Caco-2 (cell line): ENCODE results near the gene TET2. TPM values are rescaled to one million over a fixed set of nuclear protein-coding genes. Genes with fewer than 3 reads are reported as not detected.

Experiments used
- BruUV-seq: library from RNA; stranded (reverse); fragments of 400-500 nt; replicated peaks from 2 replicates; lab custom pipeline; 2021; lab: Mats Ljungman, UMichigan
- CTCF ChIA-PET: fragments of 300-600 bp; sonication (Branson Sonifier 250); formaldehyde crosslinking; loops from one replicate; lab custom pipeline; 2022; ENCODE audit warnings: antibody characterized with exemption; lab: Charles Lee
- POLR2A ChIA-PET: fragments of 300-600 bp; sonication (Branson Sonifier 250); formaldehyde crosslinking; loops from one replicate; lab custom pipeline; 2022; ENCODE audit warnings: antibody characterized with exemption; lab: Charles Lee
- DNase-seq, 2 experiments: peaks; one replicate each; pipeline versions ENCODE4 v3.0.0 to v3.0.0-alpha.2; 2020 to 2022
- H3K27me3 ChIP-seq: replicated peaks from 2 replicates; pipeline ENCODE4 v1.6.0; 2011; ENCODE audit warnings: low read length; ENCODE audit not compliant: control insufficient read depth, insufficient read depth
- H3K36me3 ChIP-seq: 2 replicates; pipeline ENCODE4 v1.5.1; 2011; ENCODE audit warnings: low read length; ENCODE audit not compliant: control insufficient read depth, insufficient read depth
- H3K4me1 ChIP-seq: fragments of 250-450 bp; sonication (Bioruptor Pico); 2 replicates; pipeline ENCODE4 v1.5.1; 2020; ENCODE audit warnings: mild to moderate bottlenecking
- H3K4me3 ChIP-seq: 2 replicates; pipeline ENCODE4 v1.5.1; 2011; ENCODE audit warnings: low read depth, mild to moderate bottlenecking, control low read depth, low read length
- H3K9me3 ChIP-seq: fragments of 250-450 bp; sonication (Bioruptor Pico); 2 replicates; pipeline ENCODE4 v1.5.1; 2020; ENCODE audit warnings: mild to moderate bottlenecking, moderate library complexity
- H3K27ac Mint-ChIP-seq: one replicate; pipeline ENCODE4 v1.8.0; 2022; ENCODE audit warnings: mixed read lengths; ENCODE audit not compliant: unreplicated experiment
- H3K27me3 Mint-ChIP-seq: one replicate; pipeline ENCODE4 v1.8.0; 2022; ENCODE audit warnings: mixed read lengths; ENCODE audit not compliant: insufficient read depth, unreplicated experiment
- H3K36me3 Mint-ChIP-seq: one replicate; pipeline ENCODE4 v1.8.0; 2022; ENCODE audit warnings: mild to moderate bottlenecking, mixed read lengths; ENCODE audit not compliant: insufficient read depth, unreplicated experiment
- H3K4me1 Mint-ChIP-seq: one replicate; pipeline ENCODE4 v1.8.0; 2022; ENCODE audit warnings: low read depth, mixed read lengths; ENCODE audit not compliant: unreplicated experiment
- H3K4me3 Mint-ChIP-seq: one replicate; pipeline ENCODE4 v1.8.0; 2022; ENCODE audit warnings: mild to moderate bottlenecking, moderate library complexity, mixed read lengths; ENCODE audit not compliant: unreplicated experiment
- H3K9me3 Mint-ChIP-seq: one replicate; pipeline ENCODE4 v1.8.0; 2022; ENCODE audit warnings: mixed read lengths; ENCODE audit not compliant: unreplicated experiment
- intact Hi-C: fragments of 100-400 bp; cut with micrococcal nuclease; formaldehyde crosslinking; loops from one replicate; pipeline ENCODE4 v1.10.0; 2022; ENCODE audit not compliant: unreplicated experiment
- total RNA-seq: library from RNA; stranded (reverse); gene quantifications from 2 replicates; pipeline ENCODE4 v1.2.3, GENCODE V29; 2022
- TF ChIP-seq, protein P1 (sequence below), 2 experiments: fragments of 200-600 bp in 1 of 2; IDR thresholded peaks; 1 replicate in 1 of 2; 2 replicates in 1 of 2; pipeline versions ENCODE4 v1.5.1 to v1.8.0; 2011 to 2022; ENCODE audit warnings: antibody characterized with exemption in 1 of 2, control low read depth in 1 of 2, inconsistent platforms in 1 of 2, low read depth in 1 of 2, low read length in 1 of 2, mild to moderate bottlenecking in 1 of 2, moderate library complexity in 1 of 2; ENCODE audit not compliant: insufficient read depth in 1 of 2, severe bottlenecking in 1 of 2, unreplicated experiment in 1 of 2

The TET2 gene
- total RNA-seq, 1 experiment from 2014 or later: 14.8 TPM

DNA sequence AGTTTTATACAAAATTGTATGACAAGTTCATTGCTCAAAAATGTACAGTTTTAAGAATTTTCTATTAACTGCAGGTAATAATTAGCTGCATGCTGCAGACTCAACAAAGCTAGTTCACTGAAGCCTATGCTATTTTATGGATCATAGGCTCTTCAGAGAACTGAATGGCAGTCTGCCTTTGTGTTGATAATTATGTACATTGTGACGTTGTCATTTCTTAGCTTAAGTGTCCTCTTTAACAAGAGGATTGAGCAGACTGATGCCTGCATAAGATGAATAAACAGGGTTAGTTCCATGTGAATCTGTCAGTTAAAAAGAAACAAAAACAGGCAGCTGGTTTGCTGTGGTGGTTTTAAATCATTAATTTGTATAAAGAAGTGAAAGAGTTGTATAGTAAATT is 131.0 kb downstream of the TET2 start:
- Mint-ChIP-seq H3K27me3 (no peaks in the 10 kb centered on the region), H3K27ac (no peak overlapping the region), H3K9me3 (no peaks in the 10 kb centered on the region), H3K4me3 (no peak overlapping the region), H3K36me3 (peaks cover 10% of the 10 kb centered on the region), H3K4me1 (no peaks in the 10 kb centered on the region)
- ChIA-PET CTCF (no interaction called here), POLR2A (no interaction called here)
- intact Hi-C loops: no loop called here
- no peak for DNase-seq
- Histone ChIP-seq H3K9me3 (no peaks in the 10 kb centered on the region), H3K27me3 (no peaks in the 10 kb centered on the region), H3K4me3 (no peak overlapping the region), H3K4me1 (no peaks in the 10 kb centered on the region), H3K36me3 (no peaks in the 10 kb centered on the region)
- TF ChIP-seq, protein P1, sequence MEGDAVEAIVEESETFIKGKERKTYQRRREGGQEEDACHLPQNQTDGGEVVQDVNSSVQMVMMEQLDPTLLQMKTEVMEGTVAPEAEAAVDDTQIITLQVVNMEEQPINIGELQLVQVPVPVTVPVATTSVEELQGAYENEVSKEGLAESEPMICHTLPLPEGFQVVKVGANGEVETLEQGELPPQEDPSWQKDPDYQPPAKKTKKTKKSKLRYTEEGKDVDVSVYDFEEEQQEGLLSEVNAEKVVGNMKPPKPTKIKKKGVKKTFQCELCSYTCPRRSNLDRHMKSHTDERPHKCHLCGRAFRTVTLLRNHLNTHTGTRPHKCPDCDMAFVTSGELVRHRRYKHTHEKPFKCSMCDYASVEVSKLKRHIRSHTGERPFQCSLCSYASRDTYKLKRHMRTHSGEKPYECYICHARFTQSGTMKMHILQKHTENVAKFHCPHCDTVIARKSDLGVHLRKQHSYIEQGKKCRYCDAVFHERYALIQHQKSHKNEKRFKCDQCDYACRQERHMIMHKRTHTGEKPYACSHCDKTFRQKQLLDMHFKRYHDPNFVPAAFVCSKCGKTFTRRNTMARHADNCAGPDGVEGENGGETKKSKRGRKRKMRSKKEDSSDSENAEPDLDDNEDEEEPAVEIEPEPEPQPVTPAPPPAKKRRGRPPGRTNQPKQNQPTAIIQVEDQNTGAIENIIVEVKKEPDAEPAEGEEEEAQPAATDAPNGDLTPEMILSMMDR (IDR thresholded peaks at IDR 0.05; ENCODE audit: insufficient read depth in 1 of 2, low read depth in 1 of 2, low read length in 1 of 2, severe bottlenecking in 1 of 2, unreplicated experiment in 1 of 2): no peak
- BruUV-seq: no TSS peak

DNA sequence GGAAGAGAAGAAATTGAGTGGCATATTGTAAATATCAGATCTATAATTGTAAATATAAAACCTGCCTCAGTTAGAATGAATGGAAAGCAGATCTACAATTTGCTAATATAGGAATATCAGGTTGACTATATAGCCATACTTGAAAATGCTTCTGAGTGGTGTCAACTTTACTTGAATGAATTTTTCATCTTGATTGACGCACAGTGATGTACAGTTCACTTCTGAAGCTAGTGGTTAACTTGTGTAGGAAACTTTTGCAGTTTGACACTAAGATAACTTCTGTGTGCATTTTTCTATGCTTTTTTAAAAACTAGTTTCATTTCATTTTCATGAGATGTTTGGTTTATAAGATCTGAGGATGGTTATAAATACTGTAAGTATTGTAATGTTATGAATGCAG is 132.6 kb downstream of the TET2 start:
- no peak overlapping the region for H3K4me3 Mint-ChIP-seq
- H3K9me3 Mint-ChIP-seq: no peaks in the 10 kb centered on the region
- intact Hi-C loops: no loop called here
- no TSS peak for BruUV-seq
- H3K4me1 Mint-ChIP-seq: no peaks in the 10 kb centered on the region
- POLR2A ChIA-PET: no interaction called here
- Histone ChIP-seq H3K36me3 (no peaks in the 10 kb centered on the region), H3K27me3 (no peaks in the 10 kb centered on the region), H3K9me3 (no peaks in the 10 kb centered on the region), H3K4me3 (no peak overlapping the region), H3K4me1 (no peaks in the 10 kb centered on the region)
- no peak for DNase-seq
- no peaks in the 10 kb centered on the region for H3K27me3 Mint-ChIP-seq
- peaks cover 4% of the 10 kb centered on the region for H3K36me3 Mint-ChIP-seq
- CTCF ChIA-PET: no interaction called here
- no peak overlapping the region for H3K27ac Mint-ChIP-seq
- TF ChIP-seq, protein P1 (IDR thresholded peaks at IDR 0.05; ENCODE audit: insufficient read depth in 1 of 2, low read depth in 1 of 2, low read length in 1 of 2, severe bottlenecking in 1 of 2, unreplicated experiment in 1 of 2): no peak

DNA sequence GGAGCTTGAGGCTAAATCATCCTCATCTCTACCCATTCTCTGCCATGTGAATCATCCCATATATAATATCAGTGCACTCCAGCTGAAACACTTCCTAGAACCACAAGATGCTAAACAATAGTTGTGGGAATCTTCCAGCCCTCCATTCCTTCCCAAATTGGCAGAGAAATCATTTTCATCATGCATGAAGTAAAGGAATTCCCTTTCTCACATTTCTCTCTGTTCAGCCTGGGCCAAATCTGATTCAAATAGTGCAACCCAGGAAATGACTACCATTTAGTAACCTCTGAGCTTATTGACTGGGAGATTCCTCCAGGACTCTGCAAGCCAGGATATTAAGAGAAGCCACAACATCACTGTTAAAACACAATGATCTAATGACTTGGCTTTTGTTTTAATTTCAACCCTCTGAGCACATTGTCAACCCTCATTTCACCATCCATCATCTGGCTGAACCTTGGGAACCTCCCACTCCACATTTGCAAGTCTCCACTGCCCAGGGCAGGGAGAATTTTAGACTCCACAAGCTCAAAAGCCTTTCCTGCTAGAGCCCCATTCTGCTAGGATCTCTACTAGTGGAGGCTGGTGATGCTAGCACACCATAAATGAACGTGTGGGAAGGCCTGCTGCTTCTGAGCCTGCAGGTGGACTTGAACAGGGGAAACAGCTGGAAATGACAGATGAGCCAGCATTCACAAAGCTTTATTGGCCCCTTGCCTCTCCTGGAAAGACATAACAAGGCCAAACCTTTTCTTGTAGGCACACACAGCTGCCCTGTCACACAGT is 133.9 kb downstream of the TET2 start:
- Mint-ChIP-seq H3K4me1 (no peaks in the 10 kb centered on the region), H3K36me3 (peaks cover 4% of the 10 kb centered on the region), H3K9me3 (no peaks in the 10 kb centered on the region), H3K4me3 (no peak overlapping the region), H3K27ac (no peak overlapping the region), H3K27me3 (no peaks in the 10 kb centered on the region)
- TF ChIP-seq, protein P1 (IDR thresholded peaks at IDR 0.05; ENCODE audit: insufficient read depth in 1 of 2, low read depth in 1 of 2, low read length in 1 of 2, severe bottlenecking in 1 of 2, unreplicated experiment in 1 of 2): no peak
- ChIA-PET POLR2A (no interaction called here), CTCF (no interaction called here)
- Histone ChIP-seq H3K9me3 (peaks cover 1% of the 10 kb centered on the region; the same call in 1 of the 2 replicates), H3K4me3 (no peak overlapping the region), H3K36me3 (no peaks in the 10 kb centered on the region), H3K4me1 (no peaks in the 10 kb centered on the region), H3K27me3 (no peaks in the 10 kb centered on the region)
- no TSS peak for BruUV-seq
- intact Hi-C loops: loop anchor here (5.0 kb wide), 1 partner anchor 192 kb away; the partner anchor contains the start of gene PPA2
- DNase-seq: no peak
